ENCODE results near the gene AGFG1.

The AGFG1 gene

GRCh38 chr2:227610123-227610522 lies 138.2 kb downstream of the AGFG1 start:
- DNase-seq (ENCODE audit: low read depth in 2 of 2), result no peak

All from stimulated activated CD8-positive, alpha-beta memory T cell treated with anti-CD3 and anti-CD28 coated beads, Interleukin-7, amount 100 ng/mL, for 4 hours (primary cell).